Endodermal cell (in vitro differentiated cells): Measurements from ENCODE around the gene RSPH10B. TPM values are rescaled to one million over a fixed set of nuclear protein-coding genes. Genes with fewer than 3 reads are reported as not detected.
"Not testable (repeated sequence)": the region's sequence is repeated elsewhere in the genome, so short reads cannot be mapped to it uniquely, and the experiment has no call there.

Experiments
- DNase-seq: peaks from one replicate; pipeline ENCODE4 v3.0.0-alpha.2; 2017
- H3K27ac ChIP-seq: 2 replicates; pipeline ENCODE4 v1.5.1; 2013; ENCODE audit warnings: mild to moderate bottlenecking, low read depth, low read length, moderate library complexity
- H3K27me3 ChIP-seq: 2 replicates; pipeline ENCODE4 v1.6.1; 2013; ENCODE audit warnings: mild to moderate bottlenecking, low read length, moderate library complexity; ENCODE audit not compliant: insufficient read depth, control insufficient read depth, poor library complexity, severe bottlenecking
- H3K36me3 ChIP-seq: 2 replicates; pipeline ENCODE4 v1.7.0; 2013; ENCODE audit warnings: mild to moderate bottlenecking, low read length, moderate library complexity; ENCODE audit not compliant: control insufficient read depth, insufficient read depth
- H3K4me1 ChIP-seq: one replicate; pipeline ENCODE4 v1.7.0; 2013; ENCODE audit warnings: low read length; ENCODE audit not compliant: control insufficient read depth, insufficient read depth
- H3K4me3 ChIP-seq: 2 replicates; pipeline ENCODE4 v1.5.1; 2013; ENCODE audit warnings: mild to moderate bottlenecking, low read length, moderate library complexity
- H3K9ac ChIP-seq: 2 replicates; pipeline ENCODE4 v1.6.1; 2013; ENCODE audit warnings: mild to moderate bottlenecking, low read length, moderate library complexity; ENCODE audit not compliant: poor library complexity, severe bottlenecking; ENCODE audit errors: extremely low read depth
- H3K9me3 ChIP-seq: 2 replicates; pipeline ENCODE4 v1.6.1; 2013; ENCODE audit warnings: mild to moderate bottlenecking, low read length, moderate library complexity; ENCODE audit not compliant: control insufficient read depth
- H3K27ac Mint-ChIP-seq: 2 replicates; pipeline ENCODE4 v1.8.0; 2020; ENCODE audit warnings: mixed read lengths
- H3K27me3 Mint-ChIP-seq: 2 replicates; pipeline ENCODE4 v1.8.0; 2021; ENCODE audit warnings: mild to moderate bottlenecking, mixed read lengths; ENCODE audit not compliant: insufficient read depth
- H3K36me3 Mint-ChIP-seq: 2 replicates; pipeline ENCODE4 v1.8.0; 2020; ENCODE audit warnings: low read depth, mixed read lengths
- H3K4me1 Mint-ChIP-seq: 2 replicates; pipeline ENCODE4 v1.8.0; 2020; ENCODE audit warnings: mixed read lengths
- H3K4me3 Mint-ChIP-seq: 2 replicates; pipeline ENCODE4 v1.8.0; 2020; ENCODE audit warnings: mild to moderate bottlenecking, moderate library complexity, mixed read lengths
- H3K9me3 Mint-ChIP-seq: 2 replicates; pipeline ENCODE4 v1.8.0; 2020; ENCODE audit warnings: mild to moderate bottlenecking, mixed read lengths
- CTCF ChIP-seq: fragments of 200-600 bp; sonication (generic); conservative IDR thresholded peaks from 2 replicates; pipeline ENCODE4 v1.5.0; 2021; ENCODE audit warnings: antibody characterized with exemption, mild to moderate bottlenecking
- WGBS, 2 experiments: methylation state at CpG; one replicate each; pipeline versions ENCODE4 v1.1.5 to v1.1.7; 2013; ENCODE audit warnings: missing lambda C conversion rate in 2 of 2, mixed read lengths in 1 of 2; ENCODE audit not compliant: insufficient coverage in 1 of 2, insufficient read length in 1 of 2; 5-methylcytosine and 5-hydroxymethylcytosine counted together
- total RNA-seq, 2 donors: library from RNA; stranded (reverse); fragmentation: NEBNext Ultra II Directional in 1 of 2; extraction: Animal tissue kit (Norgen Biotek cat#: 25700) in 1 of 2; gene quantifications; 2 replicates in 1 of 2; 3 replicates in 1 of 2; pipeline ENCODE4 v1.2.1, GENCODE V29; 2021

RSPH10B gene
- total RNA-seq, 2 donors from 2014 or later = 0.73 to 0.75 TPM

DNA sequence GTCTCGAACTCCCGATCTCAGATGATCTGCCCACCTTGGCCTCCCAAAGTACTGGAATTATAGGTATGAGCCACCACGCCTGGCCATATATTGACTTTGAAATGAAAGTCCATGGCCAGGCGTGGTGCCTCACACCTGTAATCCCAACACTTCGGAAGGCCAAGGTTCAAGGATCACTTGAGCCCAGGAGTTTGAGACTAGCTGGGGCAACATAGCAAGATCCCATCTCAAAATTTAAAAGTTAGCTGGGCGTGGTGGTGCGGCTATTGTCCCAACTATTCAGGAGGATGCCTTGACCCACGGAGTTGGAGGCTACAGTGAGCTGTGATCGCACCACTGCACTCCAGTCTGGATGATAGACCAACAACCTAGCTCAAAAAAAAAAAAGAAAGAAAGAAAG is 78.0 kb downstream of the RSPH10B start:
- Mint-ChIP-seq H3K36me3 (no peaks in the 10 kb centered on the region), H3K27me3 (no peaks in the 10 kb centered on the region), H3K4me1 (no peaks in the 10 kb centered on the region), H3K27ac (no peak overlapping the region), H3K9me3 (no peaks in the 10 kb centered on the region), H3K4me3 (no peak overlapping the region)
- DNase-seq = no peak
- Histone ChIP-seq H3K27ac (no peak overlapping the region), H3K27me3 (no peaks in the 10 kb centered on the region), H3K9me3 (no peaks in the 10 kb centered on the region), H3K9ac (no peak overlapping the region), H3K36me3 (no peaks in the 10 kb centered on the region), H3K4me3 (no peak overlapping the region), H3K4me1 (no peaks in the 10 kb centered on the region)
- 95 to 99% methylated on average over 7 to 9 of the region's 9 CpGs for WGBS, 2 experiments
- TF ChIP-seq CTCF = no peak

GRCh38 chr7:5890244-5890643 is 80.2 kb downstream of the RSPH10B start:
- not testable (repeated sequence) for H3K4me3 ChIP-seq, H3K4me3 Mint-ChIP-seq, H3K27ac ChIP-seq, H3K9ac ChIP-seq, H3K36me3 ChIP-seq, H3K4me1 Mint-ChIP-seq, H3K27me3 ChIP-seq, H3K4me1 ChIP-seq, H3K27ac Mint-ChIP-seq, H3K9me3 ChIP-seq, DNase-seq, H3K36me3 Mint-ChIP-seq, H3K9me3 Mint-ChIP-seq, H3K27me3 Mint-ChIP-seq
- WGBS, 2 experiments = 83% methylated on average over 2 of the region's 2 CpGs; no CpG with 5 or more reads in 1 of the 2 experiments

- not testable (repeated sequence) for H3K4me3 ChIP-seq, H3K4me3 Mint-ChIP-seq, H3K4me1 ChIP-seq, H3K27ac ChIP-seq, H3K36me3 ChIP-seq, H3K9ac ChIP-seq, H3K9me3 Mint-ChIP-seq, H3K27ac Mint-ChIP-seq, H3K36me3 Mint-ChIP-seq, H3K27me3 ChIP-seq, H3K9me3 ChIP-seq, H3K27me3 Mint-ChIP-seq, DNase-seq, H3K4me1 Mint-ChIP-seq
- WGBS, 2 experiments = 89 to 93% methylated on average over 5 of the region's 5 CpGs
These were observed 82.5 kb downstream of the RSPH10B start for GRCh38 chr7:5888021-5888420.

GRCh38 chr7:5884431-5884830 is 86.1 kb downstream of the RSPH10B start:
- H3K36me3 ChIP-seq, H3K27me3 ChIP-seq, H3K4me1 Mint-ChIP-seq, H3K4me1 ChIP-seq, DNase-seq, H3K27ac Mint-ChIP-seq, H3K9ac ChIP-seq, H3K9me3 ChIP-seq, H3K27ac ChIP-seq, H3K4me3 ChIP-seq, H3K9me3 Mint-ChIP-seq, H3K27me3 Mint-ChIP-seq, H3K4me3 Mint-ChIP-seq, H3K36me3 Mint-ChIP-seq: not testable (repeated sequence)
- WGBS, 2 experiments = 98 to 100% methylated on average over 2 to 3 of the region's 5 CpGs

GRCh38 chr7:5880106-5880505 is 90.4 kb downstream of the RSPH10B start:
- H3K36me3 ChIP-seq, H3K27me3 Mint-ChIP-seq, H3K9me3 ChIP-seq, H3K36me3 Mint-ChIP-seq, H3K4me1 ChIP-seq, H3K4me1 Mint-ChIP-seq, DNase-seq, H3K4me3 ChIP-seq, H3K9ac ChIP-seq, H3K27ac ChIP-seq, H3K9me3 Mint-ChIP-seq, H3K4me3 Mint-ChIP-seq, H3K27me3 ChIP-seq: not testable (repeated sequence)
- WGBS, 2 experiments = 83% methylated on average over 4 to 6 of the region's 6 CpGs
- H3K27ac Mint-ChIP-seq = peak overlapping the region; percentile 61

DNA sequence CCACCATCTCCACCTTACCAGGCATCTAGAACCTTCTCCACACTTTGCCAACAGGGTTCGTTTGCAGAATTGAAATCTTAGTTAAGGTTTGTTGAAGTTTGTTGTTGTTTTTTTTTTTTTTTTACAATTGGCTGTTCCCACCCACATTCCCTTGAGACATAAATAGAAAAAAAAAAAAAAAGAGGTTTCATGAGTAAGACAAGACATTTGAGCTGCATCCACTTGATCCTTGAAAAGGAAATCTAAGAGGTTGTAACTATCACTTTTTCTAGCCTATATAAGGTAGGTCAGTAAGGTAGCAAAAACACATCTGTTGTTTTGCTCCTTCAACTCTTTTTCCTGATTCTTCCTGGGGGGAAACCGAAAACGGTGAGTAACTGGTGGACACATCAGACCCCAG is 90.9 kb downstream of the RSPH10B start:
- not testable (repeated sequence) for H3K27ac ChIP-seq, H3K36me3 Mint-ChIP-seq, DNase-seq, H3K4me3 ChIP-seq, H3K9me3 ChIP-seq, H3K4me1 ChIP-seq, H3K27me3 Mint-ChIP-seq, H3K27me3 ChIP-seq, H3K4me1 Mint-ChIP-seq, H3K36me3 ChIP-seq, H3K9me3 Mint-ChIP-seq, H3K4me3 Mint-ChIP-seq, H3K9ac ChIP-seq
- WGBS, 2 experiments = 90 to 94% methylated on average over 2 of the region's 3 CpGs
- H3K27ac Mint-ChIP-seq = peak overlapping the region; percentile 39
